Endodermal cell (in vitro differentiated cells): ENCODE data around the gene APOBEC3B. TPM values are rescaled to one million over a fixed set of nuclear protein-coding genes. Genes with fewer than 3 reads are reported as not detected.

ENCODE experiments used
- DNase-seq: peaks from one replicate; pipeline ENCODE4 v3.0.0-alpha.2; 2017
- H3K27ac ChIP-seq: 2 replicates; pipeline ENCODE4 v1.5.1; 2013; ENCODE audit warnings: mild to moderate bottlenecking, low read depth, low read length, moderate library complexity
- H3K27me3 ChIP-seq: 2 replicates; pipeline ENCODE4 v1.6.1; 2013; ENCODE audit warnings: mild to moderate bottlenecking, low read length, moderate library complexity; ENCODE audit not compliant: insufficient read depth, control insufficient read depth, poor library complexity, severe bottlenecking
- H3K36me3 ChIP-seq: 2 replicates; pipeline ENCODE4 v1.7.0; 2013; ENCODE audit warnings: mild to moderate bottlenecking, low read length, moderate library complexity; ENCODE audit not compliant: control insufficient read depth, insufficient read depth
- H3K4me1 ChIP-seq: one replicate; pipeline ENCODE4 v1.7.0; 2013; ENCODE audit warnings: low read length; ENCODE audit not compliant: control insufficient read depth, insufficient read depth
- H3K4me3 ChIP-seq: 2 replicates; pipeline ENCODE4 v1.5.1; 2013; ENCODE audit warnings: mild to moderate bottlenecking, low read length, moderate library complexity
- H3K9ac ChIP-seq: 2 replicates; pipeline ENCODE4 v1.6.1; 2013; ENCODE audit warnings: mild to moderate bottlenecking, low read length, moderate library complexity; ENCODE audit not compliant: poor library complexity, severe bottlenecking; ENCODE audit errors: extremely low read depth
- H3K9me3 ChIP-seq: 2 replicates; pipeline ENCODE4 v1.6.1; 2013; ENCODE audit warnings: mild to moderate bottlenecking, low read length, moderate library complexity; ENCODE audit not compliant: control insufficient read depth
- H3K27ac Mint-ChIP-seq: 2 replicates; pipeline ENCODE4 v1.8.0; 2020; ENCODE audit warnings: mixed read lengths
- H3K27me3 Mint-ChIP-seq: 2 replicates; pipeline ENCODE4 v1.8.0; 2021; ENCODE audit warnings: mild to moderate bottlenecking, mixed read lengths; ENCODE audit not compliant: insufficient read depth
- H3K36me3 Mint-ChIP-seq: 2 replicates; pipeline ENCODE4 v1.8.0; 2020; ENCODE audit warnings: low read depth, mixed read lengths
- H3K4me1 Mint-ChIP-seq: 2 replicates; pipeline ENCODE4 v1.8.0; 2020; ENCODE audit warnings: mixed read lengths
- H3K4me3 Mint-ChIP-seq: 2 replicates; pipeline ENCODE4 v1.8.0; 2020; ENCODE audit warnings: mild to moderate bottlenecking, moderate library complexity, mixed read lengths
- H3K9me3 Mint-ChIP-seq: 2 replicates; pipeline ENCODE4 v1.8.0; 2020; ENCODE audit warnings: mild to moderate bottlenecking, mixed read lengths
- WGBS, 2 experiments: methylation state at CpG; one replicate each; pipeline versions ENCODE4 v1.1.5 to v1.1.7; 2013; ENCODE audit warnings: missing lambda C conversion rate in 2 of 2, mixed read lengths in 1 of 2; ENCODE audit not compliant: insufficient coverage in 1 of 2, insufficient read length in 1 of 2; 5-methylcytosine and 5-hydroxymethylcytosine counted together
- total RNA-seq, 2 donors: library from RNA; stranded (reverse); fragmentation: NEBNext Ultra II Directional in 1 of 2; extraction: Animal tissue kit (Norgen Biotek cat#: 25700) in 1 of 2; gene quantifications; 2 replicates in 1 of 2; 3 replicates in 1 of 2; pipeline ENCODE4 v1.2.1, GENCODE V29; 2021
- TF ChIP-seq, protein P1 (sequence below): fragments of 200-600 bp; sonication (generic); conservative IDR thresholded peaks from 2 replicates; pipeline ENCODE4 v1.5.0; 2021; ENCODE audit warnings: antibody characterized with exemption, mild to moderate bottlenecking

The APOBEC3B gene
- total RNA-seq, 2 donors from 2014 or later, result 4.1 to 5.4 TPM

DNA sequence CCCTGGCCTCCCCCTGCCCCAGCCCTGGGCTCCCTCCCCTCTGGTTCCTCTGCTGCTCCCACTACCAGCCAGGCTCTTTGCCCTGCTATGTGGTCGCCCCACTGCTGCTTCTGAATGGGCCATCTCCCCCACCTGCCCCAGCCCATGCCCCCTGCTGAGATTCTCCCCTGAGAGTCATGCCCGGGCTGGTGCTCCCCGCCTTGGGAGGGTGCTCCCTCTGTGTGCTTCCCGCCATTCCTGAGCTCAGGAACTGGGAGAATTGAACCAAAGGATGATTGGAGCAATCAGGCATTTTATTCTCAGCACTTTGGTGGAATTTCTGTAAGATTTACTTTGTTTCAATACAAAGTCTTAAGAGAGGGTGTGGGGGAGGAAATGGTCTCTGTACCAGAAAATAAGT, 45.6 kb downstream of the APOBEC3B start:
- no peak for DNase-seq
- TF ChIP-seq, protein P1, sequence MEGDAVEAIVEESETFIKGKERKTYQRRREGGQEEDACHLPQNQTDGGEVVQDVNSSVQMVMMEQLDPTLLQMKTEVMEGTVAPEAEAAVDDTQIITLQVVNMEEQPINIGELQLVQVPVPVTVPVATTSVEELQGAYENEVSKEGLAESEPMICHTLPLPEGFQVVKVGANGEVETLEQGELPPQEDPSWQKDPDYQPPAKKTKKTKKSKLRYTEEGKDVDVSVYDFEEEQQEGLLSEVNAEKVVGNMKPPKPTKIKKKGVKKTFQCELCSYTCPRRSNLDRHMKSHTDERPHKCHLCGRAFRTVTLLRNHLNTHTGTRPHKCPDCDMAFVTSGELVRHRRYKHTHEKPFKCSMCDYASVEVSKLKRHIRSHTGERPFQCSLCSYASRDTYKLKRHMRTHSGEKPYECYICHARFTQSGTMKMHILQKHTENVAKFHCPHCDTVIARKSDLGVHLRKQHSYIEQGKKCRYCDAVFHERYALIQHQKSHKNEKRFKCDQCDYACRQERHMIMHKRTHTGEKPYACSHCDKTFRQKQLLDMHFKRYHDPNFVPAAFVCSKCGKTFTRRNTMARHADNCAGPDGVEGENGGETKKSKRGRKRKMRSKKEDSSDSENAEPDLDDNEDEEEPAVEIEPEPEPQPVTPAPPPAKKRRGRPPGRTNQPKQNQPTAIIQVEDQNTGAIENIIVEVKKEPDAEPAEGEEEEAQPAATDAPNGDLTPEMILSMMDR, result no peak
- H3K9me3 ChIP-seq, result no peaks in the 10 kb centered on the region
- H3K4me1 Mint-ChIP-seq, result peaks cover 19% of the 10 kb centered on the region
- H3K4me3 Mint-ChIP-seq, result no peak overlapping the region
- H3K9ac ChIP-seq, result no peak overlapping the region
- H3K9me3 Mint-ChIP-seq, result no peaks in the 10 kb centered on the region
- H3K27ac ChIP-seq, result no peak overlapping the region
- H3K27me3 ChIP-seq, result no peaks in the 10 kb centered on the region
- H3K27ac Mint-ChIP-seq, result no peak overlapping the region
- no peaks in the 10 kb centered on the region for H3K4me1 ChIP-seq
- H3K36me3 Mint-ChIP-seq, result peaks cover 17% of the 10 kb centered on the region
- no peaks in the 10 kb centered on the region for H3K27me3 Mint-ChIP-seq
- H3K36me3 ChIP-seq, result peaks cover 14% of the 10 kb centered on the region
- 90% methylated on average over 2 to 4 of the region's 4 CpGs for WGBS, 2 experiments
- no peak overlapping the region for H3K4me3 ChIP-seq

DNA sequence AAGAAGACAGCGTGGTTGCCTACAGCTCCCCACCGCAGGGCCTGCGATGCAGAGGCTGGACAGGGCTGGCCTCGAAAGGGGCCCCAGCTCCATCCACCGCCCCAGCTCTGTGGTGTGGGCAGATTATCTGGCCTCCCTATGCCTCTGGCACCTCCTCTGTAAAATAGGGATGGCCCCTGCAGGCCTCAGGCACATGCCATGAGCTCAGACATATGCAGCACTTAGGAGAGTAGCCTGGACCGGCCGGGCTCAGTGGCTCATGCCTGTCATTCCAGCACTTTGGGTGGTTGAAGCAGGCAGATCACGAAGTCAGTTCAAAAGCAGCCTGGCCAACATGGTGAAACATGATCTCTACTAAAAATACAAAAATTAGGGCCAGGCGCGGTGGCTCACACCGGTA, 46.1 kb downstream of the APOBEC3B start:
- Mint-ChIP-seq H3K9me3 (no peaks in the 10 kb centered on the region), H3K4me1 (peaks cover 17% of the 10 kb centered on the region), H3K4me3 (no peak overlapping the region), H3K36me3 (peaks cover 21% of the 10 kb centered on the region), H3K27me3 (no peaks in the 10 kb centered on the region), H3K27ac (no peak overlapping the region)
- Histone ChIP-seq H3K9me3 (no peaks in the 10 kb centered on the region), H3K27ac (no peak overlapping the region), H3K9ac (no peak overlapping the region), H3K4me1 (no peaks in the 10 kb centered on the region), H3K36me3 (peaks cover 14% of the 10 kb centered on the region), H3K4me3 (no peak overlapping the region), H3K27me3 (no peaks in the 10 kb centered on the region)
- TF ChIP-seq, protein P1, result no peak
- 92 to 93% methylated on average over 11 of the region's 11 CpGs for WGBS, 2 experiments
- no peak for DNase-seq

DNA sequence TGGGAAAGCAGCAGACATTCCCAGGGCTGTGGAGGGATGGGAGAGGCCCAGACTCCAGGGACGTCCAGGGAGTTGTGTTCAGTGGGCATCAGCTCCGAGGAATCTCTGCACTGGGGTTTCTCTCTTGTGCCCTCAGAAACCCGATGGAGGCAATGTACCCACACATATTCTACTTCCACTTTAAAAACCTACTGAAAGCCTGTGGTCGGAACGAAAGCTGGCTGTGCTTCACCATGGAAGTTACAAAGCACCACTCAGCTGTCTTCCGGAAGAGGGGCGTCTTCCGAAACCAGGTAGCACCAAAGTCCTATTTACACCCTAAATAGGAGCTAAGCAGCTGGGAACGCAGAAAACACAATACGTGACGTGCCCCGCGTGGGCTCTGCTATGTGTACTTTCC, 47.1 kb downstream of the APOBEC3B start:
- DNase-seq, result no peak
- Mint-ChIP-seq H3K36me3 (peaks cover 19% of the 10 kb centered on the region), H3K4me1 (peaks cover 20% of the 10 kb centered on the region), H3K9me3 (no peaks in the 10 kb centered on the region), H3K27ac (no peak overlapping the region), H3K4me3 (no peak overlapping the region), H3K27me3 (no peaks in the 10 kb centered on the region)
- H3K9ac ChIP-seq, result no peak overlapping the region
- H3K27ac ChIP-seq, result no peak overlapping the region
- no peaks in the 10 kb centered on the region for H3K27me3 ChIP-seq
- H3K4me3 ChIP-seq, result no peak overlapping the region
- 94 to 99% methylated on average over 13 of the region's 13 CpGs for WGBS, 2 experiments
- peaks cover 10% of the 10 kb centered on the region for H3K36me3 ChIP-seq
- H3K4me1 ChIP-seq, result no peaks in the 10 kb centered on the region
- no peaks in the 10 kb centered on the region for H3K9me3 ChIP-seq
- TF ChIP-seq, protein P1, result no peak
